HG03432 (cell line): ENCODE measurements around the gene TRIO.

ENCODE experiments used
- ATAC-seq: cut with Tn5 transposase; IDR thresholded peaks from one replicate; pipeline ENCODE4 v1.9.1; 2021; ENCODE audit warnings: mild to moderate bottlenecking, moderate library complexity; ENCODE audit not compliant: unreplicated experiment

TRIO gene

DNA sequence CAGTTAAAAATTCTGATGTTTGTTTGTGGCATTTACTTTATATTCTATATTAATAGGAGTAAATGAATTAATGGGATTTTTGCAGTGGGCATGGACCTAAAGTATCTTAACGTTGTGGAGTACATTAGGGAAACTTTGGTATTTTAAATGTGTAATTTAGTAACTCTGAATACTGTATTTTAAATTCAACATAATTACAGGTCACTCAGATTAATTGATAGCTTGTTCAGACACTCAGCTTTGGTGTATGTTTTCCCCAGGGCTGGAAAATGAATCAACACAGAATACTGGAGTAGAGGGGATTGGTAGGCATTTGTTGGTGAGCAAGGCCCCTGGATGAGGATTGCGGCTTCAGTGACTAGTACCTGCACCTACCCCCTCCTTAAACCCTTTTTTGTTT, 117.5 kb downstream of the TRIO start:
- ATAC-seq: no peak

DNA sequence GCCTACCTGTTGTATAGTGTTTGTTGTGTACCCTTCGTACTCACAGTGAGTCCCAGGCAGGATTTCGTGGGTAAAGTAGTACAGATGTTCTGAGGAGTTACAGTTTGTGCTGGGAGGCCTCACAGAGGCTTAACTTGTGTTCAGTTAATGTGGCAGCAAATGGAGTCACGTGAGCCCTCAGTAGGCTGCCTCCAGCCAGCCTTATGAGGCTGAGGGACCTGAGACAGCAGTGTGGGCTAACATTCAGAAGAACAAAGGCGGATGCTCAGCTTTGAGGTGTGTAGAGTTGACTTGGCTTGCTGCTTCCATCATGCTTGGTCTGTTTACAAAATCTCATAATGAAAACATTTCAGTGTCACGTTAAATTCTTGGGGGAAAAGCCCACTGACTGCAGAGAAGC, 118.1 kb downstream of the TRIO start:
- peak; percentile 26 for ATAC-seq

DNA sequence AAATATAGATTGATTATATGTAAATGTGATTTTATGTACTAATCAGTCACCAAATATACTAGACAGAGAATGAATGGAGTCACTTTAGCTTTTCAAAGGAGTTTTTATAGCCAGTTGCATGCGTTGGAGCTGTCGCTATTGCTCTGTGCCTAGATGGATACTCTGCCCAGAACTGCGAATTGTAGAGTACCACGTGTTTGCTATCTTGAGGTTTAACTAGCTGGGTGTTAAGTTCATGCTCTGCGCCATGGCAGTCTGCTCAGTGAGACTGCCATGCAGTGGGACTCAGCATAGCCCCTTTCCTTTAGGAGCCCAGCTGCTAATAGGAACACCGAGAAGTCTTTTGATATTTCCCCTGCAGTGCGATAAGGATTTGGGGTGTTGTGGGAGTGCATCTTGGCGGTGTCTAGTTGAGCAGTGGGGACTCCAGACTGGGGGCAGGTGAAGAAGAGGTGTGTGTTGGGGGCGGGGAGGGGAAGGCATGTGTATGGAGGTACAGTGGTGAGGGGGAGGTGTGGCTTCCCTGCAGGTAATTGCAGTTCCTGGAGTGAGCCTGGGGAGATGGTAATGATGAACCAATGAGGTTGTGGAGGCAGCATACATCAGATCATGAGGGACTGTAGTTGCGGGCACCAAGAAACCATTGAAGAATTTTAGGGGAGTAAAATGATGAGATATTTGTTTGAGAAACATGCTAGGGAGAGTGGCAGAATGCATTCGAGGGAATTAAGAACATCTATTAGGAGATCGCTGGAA, 118.9 kb downstream of the TRIO start:
- ATAC-seq: no peak

DNA sequence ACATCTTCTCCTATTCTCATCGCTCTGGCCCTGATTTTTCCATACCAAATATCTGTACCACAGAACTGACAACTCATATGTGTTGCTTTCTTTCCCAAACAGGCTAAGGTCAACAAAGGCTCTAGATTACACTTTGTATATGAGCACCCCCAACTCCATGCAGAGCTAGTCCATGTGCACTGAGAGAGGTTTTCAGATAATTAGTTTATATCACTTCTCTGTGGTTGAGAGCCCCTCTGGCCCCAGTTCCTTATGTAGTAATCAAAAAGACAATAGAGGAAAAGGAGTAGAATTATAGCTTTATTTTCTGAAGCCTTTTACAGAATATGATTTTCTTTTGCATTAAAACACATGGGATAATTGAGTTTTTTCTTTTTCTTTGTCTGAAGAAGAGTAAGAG, 120.0 kb downstream of the TRIO start:
- ATAC-seq: no peak

DNA sequence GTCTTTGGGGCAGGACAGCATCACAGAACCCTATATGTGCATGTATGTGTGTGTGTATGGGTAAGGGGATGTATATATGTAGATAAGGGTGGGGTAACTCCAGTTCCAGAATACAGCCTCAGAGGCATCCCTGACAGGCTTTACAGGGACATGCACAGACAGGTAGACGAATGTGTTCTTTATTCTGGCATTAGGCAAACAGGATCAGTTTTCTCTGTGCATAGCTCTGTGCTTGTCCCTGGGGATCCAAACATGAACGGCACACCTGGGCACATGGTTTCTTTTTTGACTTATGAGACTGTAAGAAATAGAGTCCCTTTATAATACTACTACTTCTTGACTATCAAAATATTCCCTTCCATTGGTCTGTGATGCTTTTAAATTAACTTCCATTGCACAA, 120.6 kb downstream of the TRIO start:
- no peak for ATAC-seq

DNA sequence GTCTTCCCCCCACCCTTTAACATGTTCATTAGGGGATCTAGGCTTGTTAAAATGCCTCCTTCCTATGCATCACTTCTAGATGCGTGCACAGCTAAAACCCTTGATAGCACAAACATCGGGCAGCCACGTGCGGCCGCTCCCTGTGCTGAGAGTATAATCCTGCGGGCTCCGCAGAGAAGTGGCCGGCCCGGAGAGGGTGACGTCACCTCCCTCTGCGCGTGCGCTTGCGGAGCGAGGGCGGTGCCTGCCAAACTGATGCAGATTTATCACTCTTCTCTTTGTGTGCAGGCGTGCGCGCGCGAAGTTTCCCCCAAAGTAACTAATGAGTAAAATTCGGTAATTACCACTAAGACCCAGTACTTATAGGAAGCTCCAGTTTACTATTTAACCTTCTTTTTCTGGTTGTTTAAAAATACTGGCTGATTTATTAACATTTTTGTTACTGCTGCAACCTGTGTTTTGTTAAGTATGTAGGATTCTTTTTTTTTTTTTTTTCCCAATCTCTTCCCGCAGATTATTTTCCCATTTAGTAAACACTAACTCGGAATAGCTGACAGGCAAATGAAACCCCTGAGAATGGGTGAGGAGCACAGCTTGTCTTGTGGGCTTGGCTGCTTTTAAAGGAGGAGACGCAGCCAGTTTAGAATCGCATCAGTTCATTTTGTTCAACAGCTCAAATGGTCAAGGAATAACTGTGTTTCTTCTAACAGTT, 121.6 kb downstream of the TRIO start:
- peak; percentile 87 for ATAC-seq

DNA sequence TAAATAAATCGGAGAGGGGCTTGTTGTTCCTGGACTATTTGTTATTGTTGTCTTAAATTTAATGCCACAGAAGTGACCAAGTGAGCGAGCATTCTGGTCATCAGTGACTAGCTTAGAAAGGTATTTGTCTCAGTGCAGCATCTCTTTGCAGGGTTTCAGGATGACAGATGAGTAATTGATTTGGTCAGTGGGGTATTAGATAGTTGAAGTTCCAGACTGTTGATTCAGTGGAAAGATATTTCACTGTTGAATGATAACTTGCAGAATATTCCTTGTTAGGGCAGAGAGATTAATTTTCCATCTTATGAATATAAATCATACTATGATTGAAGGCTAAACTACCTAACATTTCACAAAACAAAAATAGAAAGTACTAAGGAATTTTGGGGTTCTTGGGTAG, 122.4 kb downstream of the TRIO start:
- ATAC-seq: no peak

DNA sequence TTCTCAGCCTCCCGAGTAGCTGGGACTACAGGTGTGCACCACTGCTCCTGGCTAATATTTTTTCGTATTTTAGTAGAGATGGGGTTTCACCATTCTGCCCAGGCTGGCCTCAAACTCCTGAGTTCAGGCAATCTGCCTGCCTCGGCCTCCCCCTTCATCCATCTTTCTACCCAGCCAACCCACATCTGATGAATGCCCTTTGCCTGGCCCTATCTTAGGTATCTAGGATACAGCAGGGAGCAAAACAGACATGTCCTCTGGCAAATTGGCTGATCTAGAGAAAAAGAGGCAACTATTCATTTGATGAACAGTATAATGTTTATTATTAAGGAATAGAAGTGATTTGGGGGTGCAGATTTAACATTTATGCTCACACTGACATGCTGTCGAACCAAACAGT, 123.0 kb downstream of the TRIO start:
- ATAC-seq: no peak

DNA sequence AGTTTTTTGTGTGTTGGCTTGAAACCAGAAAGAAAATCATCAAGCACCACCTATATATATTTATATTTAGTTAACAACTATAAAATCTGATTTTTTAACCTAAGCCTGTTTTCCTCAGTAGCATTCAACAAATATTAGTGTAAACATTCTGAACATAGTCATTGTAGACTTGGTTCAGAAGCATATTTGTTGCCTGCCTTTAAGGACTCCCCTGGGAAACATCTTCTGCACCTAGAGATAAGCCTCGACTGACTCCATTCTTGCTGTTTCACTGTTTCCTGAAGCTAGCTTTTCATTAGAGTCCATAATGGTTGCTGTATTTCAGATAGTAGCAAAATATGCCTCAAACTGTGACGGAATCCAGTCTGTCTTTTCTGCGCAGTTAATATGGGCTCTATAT, 123.5 kb downstream of the TRIO start:
- ATAC-seq: no peak

DNA sequence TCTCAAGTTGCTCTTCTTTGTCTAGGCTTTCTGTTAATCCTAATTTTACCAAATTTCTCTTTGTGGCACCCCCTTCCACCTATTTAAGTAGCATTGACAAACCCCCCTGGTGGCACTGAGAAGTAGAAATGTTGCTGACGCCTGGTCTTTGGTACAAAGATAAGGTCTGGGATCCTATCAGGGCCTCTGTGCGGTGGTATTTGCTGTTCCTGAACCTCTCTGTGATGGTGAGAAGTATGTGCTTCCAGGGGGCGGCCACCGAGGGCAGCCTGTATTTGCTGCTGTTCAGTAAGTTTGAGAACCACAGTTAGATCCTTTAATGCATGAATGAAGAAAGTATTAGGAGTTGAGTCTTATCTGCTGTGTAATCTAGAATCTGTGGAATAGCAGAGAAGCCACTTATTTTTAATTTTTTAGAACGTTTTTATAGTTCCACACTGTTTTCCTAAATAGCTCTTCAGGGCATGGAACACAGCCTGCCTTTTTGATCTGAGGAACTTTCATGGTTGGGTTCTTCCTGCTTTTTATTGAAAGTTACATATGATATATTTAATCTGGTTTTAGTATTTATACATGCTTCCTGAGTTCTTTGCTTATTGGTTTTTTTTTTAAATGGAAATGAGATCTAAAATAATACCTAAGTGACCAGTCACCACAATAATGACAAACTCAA, 124.2 kb downstream of the TRIO start:
- ATAC-seq: no peak

DNA sequence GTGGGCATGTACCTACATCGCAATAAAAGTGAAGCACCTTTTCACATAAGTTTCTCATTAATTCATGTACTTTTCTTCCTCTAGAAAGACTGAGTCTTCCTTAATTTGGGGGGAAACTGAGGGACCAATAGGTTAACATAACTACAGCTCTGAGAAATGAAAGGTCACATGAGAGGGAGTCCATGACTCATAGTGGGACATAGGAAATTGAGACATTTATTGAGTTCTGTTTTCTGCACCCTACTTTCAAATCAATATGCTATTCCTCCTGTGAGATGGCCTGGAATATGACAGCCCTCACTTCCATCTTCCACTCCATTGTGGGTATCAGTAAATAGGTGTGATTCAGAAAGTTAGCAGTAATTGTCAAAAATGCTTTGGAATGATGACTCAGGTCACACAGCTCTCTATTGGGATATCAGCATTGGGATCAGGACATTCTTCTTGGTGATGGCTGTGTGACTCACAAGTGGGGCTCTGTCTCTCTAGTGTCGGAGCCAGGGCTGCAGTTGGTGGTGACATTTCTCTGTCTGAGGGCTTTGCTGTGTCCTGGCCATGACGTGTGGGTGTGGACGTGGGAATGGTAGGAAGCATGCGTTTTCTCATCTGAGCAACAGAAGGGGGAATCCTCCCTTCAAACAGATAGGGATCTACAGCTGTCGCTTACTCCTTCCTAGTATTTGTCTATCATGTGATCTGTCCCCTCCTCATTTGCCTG, 125.0 kb downstream of the TRIO start:
- no peak for ATAC-seq

DNA sequence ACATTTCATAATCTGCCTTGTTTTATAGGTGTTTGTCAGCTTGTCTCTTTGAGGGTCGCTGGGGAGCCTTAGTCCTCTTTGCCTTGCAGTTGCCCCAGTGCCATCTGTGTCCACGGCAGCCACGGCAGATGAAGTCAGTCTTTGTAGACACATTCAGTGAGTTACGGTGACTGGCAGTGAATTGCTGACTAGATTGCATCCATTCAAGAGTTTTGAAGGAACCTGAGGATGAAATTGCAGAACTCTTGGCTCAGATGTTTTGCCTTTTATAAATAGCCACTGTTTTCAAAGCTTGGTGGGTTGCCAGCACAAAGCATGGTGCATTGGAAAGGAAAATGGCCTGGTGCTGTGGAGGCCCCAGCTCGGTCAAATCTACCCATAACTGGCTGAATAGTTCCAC, 125.6 kb downstream of the TRIO start:
- ATAC-seq: no peak

DNA sequence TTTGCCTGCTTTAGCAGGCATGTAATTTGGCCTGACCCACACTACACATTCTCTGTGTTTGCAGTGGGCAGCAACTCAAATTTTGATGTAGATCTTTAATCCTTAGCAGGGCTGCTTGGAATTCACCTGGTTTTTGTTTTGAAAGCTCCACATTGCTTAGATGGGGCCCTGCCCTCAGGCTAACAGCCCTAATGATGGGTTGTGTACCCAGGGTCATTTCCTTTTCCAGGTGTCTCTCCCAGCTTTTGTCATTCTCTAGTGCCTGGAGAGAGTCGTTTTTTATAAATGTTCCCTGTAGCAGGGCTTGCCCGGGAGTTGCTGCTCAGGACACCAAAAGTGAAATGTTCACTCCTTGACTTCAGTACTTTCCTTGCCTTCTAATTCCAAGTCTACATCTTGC, 126.3 kb downstream of the TRIO start:
- no peak for ATAC-seq

DNA sequence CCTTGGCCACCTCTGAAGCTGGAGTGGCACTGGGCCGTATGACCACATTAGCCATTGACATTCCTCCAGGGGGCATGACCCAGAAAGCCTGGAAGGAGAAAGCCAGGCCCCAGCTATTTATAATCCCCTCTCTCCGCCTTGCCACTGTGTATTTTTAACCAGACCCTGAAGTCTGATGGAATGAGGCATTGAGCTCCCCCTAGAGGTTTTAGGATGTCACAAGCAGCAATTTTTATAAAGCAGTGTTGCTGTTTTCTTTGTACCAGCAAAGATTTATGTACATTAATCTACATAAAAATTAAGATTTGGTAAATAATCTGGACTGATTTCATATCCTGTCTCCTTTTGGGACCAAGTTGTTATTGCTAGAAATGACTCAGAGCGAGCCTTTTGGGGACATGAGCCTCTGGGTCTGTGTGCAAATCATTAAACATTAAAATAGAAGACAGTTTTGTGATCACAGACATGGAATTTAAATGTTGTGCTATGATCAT, 127.1 kb downstream of the TRIO start:
- peak; percentile 67 for ATAC-seq

DNA sequence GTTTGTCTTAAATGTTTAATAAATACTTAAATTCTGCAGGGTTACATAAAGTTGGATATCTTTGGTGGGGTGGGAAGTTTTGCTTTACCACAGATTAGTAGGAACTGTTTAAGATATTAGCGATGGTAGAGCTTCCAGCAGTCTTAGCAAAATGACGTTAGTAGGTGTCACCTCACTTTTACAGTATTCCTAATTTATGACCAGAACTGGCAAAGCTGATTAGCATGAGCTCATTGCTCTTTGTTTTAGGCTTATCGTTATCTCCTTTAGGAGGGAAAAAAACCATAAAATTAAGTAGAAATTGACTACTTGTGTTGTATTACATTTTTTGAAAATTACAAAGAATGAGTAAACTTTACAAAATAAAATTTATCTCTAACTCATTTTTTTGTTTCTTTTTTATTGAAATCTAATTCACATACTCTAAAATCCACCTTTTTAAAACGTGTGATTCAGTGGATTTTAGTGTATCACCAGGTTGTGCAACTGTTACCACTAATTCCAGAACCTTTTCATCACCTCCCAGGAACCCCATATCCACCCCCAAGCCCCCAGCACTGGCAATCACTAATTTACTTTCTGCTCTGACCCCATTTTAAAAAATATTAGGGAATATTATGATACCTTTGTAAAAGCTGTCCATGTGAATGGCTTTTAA, 129.5 kb downstream of the TRIO start:
- ATAC-seq: no peak

DNA sequence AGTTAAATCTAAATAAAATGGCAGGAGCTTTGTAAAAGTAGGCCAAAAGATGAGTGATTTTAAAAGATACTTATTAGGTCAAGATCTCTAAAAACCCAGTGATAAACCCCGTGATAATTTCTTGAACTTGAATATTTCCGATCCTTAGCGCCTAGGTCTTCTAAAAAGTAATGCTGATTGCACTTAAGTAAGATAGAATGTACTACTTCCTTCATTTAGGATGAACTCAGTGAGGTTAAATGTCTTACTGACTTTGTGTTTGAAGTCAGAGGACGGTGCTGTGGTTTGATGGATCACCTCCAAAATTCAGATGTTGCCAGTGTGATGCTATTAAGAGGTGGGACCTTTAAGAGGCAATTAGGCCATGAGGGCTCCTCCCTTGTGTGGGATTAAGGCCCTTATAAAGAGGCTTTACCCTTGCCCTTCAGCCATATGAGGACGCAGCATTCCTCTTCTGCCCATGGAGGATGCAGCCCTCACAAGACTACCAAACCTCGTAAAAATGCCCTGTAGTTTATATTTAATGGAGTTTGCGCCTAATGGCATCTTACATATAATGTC, 130.1 kb downstream of the TRIO start:
- no peak for ATAC-seq

DNA sequence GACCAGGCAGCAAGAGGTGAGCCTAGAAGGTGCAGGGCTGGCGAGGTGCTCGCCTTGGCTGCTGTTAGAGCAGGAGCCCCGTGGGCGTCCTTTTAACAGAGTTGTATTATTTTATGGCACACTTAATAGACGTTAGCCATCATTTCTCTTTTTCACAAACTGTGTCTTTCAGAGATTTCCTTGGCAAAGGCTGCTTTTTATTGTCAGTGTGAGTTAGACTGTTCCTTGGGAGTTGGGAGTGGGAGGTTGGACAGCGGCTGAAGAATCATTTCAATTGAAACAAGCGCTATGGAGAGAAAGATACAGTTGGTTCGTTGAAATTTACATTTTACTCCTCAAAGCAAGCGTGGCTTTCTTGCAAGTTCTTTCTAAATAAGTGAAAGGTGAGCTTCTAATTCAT, 133.2 kb downstream of the TRIO start:
- no peak for ATAC-seq

DNA sequence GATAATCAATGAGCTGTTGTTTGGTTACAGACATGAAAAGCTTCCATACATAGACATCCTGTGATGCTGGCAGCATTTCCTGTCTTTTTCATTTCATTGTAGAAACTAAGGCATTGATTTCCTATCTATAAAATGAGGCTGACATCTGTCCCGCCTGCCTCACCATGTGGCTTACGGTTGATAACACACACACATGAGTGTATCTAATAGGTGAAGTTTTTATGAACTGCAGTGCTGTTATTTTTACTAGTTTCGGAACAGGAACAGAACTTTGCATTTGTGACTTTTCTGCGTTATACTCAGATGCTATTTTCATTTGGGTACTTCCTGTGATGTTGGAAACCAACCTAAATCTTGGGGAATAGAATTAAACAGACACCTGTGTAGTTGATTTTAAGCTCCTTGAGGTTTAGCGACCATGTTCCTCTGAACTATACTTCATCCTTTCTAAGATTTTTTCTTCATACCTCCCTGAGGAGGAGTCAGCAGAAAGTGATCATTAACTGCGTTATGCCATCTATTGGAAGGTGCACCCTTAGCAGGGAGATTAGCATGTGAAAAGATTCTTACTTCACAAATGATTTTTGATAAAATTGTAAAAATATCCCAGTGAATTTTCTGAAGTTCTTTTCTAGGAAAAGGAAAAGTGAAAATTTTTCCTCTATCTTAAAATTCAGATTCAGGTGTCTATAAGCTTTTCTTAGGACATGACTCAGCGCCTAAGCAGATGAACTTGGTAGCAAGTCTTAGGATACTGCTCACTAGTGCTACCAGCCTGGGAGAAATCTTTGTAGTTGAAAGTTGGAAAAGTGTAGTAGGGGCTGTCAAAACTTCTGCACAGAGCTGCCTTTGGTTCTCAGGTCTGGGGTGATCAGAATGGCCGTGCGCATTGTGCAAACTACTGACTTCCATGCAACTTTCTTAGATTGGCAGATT, 134.5 kb downstream of the TRIO start:
- peak; percentile 66 for ATAC-seq

DNA sequence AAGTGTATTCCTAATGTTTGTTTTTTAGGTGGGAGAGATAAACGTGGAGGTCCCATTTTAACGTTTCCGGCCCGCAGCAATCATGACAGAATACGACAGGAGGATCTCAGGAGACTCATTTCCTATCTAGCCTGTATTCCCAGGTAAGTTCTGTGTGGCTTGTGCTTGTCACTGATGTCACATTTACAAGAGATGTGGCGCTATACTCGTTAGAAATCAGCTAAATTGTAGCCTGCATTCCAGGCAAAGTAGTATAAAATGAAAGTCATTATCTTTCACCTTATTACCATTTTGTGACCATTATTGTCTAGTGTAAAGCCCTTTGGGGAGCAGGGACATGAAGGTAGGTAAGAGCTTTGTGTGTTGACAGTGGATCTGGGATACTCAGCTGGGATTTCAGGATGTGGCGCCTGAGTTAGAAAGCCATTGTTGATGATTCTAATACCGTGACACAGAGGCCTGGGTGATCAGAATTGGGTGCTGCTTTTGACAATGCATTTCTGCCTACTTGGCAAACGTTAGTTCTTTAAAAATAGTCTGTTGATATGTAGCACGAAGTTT, 137.2 kb downstream of the TRIO start:
- no peak for ATAC-seq
